NCI-H1092 (cell line): ENCODE measurements around the gene HOMEZ.
"Not testable (repeated sequence)": the region's sequence is repeated elsewhere in the genome, so short reads cannot be mapped to it uniquely, and the experiment has no call there.

Experiments used
- DNase-seq: peaks from one replicate; lab custom pipeline; 2025; lab: John Stamatoyannopoulos, UW

The HOMEZ gene, protein sequence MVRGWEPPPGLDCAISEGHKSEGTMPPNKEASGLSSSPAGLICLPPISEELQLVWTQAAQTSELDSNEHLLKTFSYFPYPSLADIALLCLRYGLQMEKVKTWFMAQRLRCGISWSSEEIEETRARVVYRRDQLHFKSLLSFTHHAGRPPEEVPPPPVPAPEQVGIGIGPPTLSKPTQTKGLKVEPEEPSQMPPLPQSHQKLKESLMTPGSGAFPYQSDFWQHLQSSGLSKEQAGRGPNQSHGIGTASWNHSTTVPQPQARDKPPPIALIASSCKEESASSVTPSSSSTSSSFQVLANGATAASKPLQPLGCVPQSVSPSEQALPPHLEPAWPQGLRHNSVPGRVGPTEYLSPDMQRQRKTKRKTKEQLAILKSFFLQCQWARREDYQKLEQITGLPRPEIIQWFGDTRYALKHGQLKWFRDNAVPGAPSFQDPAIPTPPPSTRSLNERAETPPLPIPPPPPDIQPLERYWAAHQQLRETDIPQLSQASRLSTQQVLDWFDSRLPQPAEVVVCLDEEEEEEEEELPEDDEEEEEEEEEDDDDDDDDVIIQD

DNA sequence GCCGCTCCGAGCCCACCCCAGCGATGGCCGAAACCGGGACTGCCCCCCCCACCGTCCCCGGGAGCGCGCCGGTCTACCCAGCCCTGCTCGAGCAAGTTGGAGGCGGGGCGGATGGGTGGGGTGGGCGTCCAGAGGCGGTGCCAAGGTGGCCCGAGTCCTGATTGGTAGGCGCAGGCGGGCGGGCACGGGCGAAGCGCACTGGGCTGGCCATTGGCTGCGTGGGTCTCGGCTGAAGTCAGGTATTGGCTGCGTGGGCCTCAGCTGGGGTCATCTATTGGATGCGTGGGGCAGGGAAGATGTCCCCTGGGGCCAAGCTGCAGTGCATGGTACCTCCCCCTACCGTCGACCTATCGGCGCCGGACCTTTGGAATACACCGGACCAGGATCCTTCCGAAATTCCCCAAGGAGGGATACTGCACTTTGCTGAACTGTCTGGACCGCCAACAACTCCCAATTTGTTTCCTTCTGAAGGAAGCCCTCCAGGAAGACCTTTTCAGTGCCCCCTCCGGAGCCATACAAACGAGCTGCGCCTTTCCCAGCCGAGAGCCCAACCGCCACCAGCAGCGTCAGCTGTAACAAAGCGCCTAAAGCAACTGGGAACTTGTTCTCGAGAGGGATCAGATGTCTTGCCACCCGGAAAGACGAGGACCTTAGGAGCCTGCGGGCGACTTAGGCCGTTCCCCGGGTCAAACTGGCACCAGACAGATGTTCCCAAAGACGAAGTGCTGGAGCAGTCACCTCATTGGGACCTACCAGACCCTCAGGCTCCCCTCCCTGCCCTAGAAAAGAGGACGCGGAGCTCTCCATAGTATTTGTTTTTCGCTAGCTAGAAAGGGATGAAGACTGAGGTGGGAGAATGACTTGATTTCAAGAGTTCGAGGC lies at the start of gene HOMEZ:
Gene HOMEZ, minus strand, starts transcription at position 113 of the 882 bp plus-strand sequence. CDS start 180 bp downstream, outside the sequence.
- DNase-seq = peak; percentile 98

DNA sequence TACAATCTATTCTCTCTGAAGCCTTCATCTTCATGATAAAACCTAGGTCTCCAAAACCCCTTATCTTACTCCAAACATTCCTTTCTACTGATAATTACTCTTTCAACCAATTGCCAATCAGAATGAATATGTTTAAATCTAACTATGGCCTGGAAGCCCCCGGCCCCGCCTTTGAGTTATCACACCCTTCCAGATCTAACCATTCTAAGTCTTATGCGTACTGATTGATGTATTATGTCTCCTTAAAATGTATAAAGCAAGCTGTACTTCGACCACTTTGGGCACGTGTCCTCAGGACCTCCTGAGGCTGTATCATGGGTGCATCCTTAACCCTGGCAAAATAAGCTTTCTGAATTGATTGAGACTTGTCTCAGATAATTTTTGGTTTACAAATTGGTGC lies 49.7 kb upstream of the HOMEZ start:
- DNase-seq = no peak

DNA sequence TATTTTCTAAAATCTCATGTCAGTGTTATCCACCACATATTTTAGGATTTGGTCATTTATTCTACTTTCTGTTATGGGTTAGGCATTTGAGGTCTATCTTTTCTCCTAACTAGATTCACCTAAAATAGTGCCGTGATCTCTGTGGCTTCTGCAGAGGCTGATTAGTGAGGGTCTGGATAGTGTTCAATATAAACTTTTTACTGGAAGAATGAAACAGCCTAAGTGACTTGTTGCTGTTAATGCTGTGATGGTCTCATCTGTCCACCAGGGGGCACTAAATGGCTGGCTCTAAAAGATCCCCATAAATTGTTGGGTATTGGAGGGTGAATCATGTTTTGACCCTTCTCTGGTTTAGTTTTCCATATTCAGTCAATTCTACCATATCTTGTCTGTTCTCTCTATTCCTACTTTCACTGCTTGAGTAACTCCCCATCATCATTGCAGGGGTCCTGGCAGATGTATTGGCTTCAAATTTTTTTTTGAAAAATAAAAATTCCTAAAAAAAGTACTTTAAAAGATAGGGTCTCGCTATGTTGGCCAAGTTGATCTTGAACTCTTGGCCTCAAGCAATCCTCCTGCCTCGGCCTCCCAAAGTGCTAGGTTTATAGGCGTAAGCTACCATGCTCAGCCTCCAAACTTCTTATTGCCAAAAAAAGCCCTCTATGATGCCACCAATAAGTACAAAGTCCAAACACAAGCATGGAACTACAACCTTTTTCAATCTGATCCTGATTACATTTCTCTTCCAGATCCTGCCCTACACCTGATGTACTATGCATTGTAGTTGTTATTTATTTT lies 42.2 kb upstream of the HOMEZ start:
- DNase-seq = peak; percentile 71

DNA sequence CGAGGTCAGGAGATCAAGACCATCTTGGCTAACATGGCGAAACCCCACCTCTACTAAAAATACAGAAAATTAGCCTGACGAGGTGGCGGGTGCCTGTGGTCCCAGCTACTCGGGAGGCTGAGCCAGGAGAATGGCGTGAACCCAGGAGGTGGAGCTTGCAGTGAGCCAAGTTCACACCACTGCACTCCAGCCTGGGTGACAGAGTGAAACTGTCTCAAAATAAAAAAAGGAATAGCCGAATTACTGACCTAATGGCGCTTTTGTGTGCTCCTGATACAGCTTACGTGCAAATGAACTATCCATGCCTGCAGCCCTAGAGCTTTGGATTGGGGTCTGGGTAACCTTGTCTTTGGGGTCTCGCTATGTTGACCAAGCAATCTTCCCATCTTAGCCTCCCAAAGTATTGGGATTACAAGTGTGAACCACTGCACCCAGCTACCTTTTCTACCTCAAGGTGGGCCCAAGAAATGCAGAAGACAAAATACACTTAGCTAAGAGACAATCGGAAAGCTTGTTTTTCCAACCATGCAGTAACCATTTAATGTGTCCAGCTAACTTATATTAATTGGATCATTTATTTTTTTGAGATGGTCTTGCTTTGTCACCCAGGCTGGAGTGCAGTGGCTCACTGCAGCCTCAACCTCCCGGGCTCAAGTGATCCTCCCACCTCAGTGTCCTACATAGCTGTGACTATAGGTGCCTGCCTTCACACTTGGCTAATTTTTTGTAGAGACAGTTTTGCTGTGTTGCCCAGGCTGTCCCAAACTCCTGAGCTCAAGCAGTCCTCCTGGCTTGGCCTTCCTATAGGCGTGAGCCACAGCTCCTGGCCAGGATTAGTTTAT lies 40.8 kb upstream of the HOMEZ start:
- no peak for DNase-seq

DNA sequence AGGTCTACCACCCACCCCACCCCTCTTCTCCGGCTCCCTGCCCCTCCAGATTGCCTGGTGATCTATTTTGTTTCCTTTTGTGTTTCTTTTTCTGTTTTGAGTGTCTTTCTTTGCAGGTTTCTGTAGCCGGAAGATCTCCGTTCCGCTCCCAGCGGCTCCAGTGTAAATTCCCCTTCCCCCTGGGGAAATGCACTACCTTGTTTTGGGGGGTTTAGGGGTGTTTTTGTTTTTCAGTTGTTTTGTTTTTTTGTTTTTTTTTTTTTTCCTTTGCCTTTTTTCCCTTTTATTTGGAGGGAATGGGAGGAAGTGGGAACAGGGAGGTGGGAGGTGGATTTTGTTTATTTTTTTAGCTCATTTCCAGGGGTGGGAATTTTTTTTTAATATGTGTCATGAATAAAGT lies 39.8 kb upstream of the HOMEZ start:
- DNase-seq = not testable (repeated sequence)

DNA sequence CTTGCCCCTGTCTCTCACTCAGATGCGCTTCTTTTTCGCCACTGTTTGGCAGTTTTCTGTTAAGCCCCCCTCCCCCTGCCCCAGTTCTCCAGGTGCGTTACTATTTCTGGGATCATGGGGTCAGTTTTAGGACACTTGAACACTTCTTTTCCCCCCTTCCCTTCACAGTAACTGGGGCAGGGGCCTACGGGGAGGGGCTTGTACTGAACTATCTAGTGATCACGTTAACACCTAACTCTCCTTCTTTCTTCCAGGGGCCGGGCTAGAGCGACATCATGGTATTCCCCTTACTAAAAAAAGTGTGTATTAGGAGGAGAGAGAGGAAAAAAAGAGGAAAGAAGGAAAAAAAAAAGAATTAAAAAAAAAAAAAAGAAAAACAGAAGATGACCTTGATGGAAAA lies 39.1 kb upstream of the HOMEZ start:
- no peak for DNase-seq

DNA sequence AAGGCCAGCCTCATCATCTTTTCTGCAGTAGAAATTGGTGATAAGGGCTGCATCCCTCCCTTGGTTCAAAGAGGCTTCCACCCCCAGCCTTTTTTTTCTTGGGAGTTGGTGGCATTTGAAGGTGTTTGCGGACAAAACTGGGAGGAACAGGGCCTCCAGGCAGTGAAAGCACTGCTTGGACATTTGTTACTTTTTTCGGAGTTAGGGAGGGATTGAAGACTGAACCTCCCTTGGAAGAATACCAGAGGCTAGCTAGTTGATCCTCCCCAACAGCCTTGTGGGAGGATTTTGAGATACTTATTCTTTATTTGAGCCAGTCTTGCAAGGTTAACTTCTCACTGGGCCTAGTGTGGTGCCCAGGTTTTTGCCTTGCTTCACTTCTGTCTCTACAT lies 38.5 kb upstream of the HOMEZ start:
- no peak for DNase-seq

DNA sequence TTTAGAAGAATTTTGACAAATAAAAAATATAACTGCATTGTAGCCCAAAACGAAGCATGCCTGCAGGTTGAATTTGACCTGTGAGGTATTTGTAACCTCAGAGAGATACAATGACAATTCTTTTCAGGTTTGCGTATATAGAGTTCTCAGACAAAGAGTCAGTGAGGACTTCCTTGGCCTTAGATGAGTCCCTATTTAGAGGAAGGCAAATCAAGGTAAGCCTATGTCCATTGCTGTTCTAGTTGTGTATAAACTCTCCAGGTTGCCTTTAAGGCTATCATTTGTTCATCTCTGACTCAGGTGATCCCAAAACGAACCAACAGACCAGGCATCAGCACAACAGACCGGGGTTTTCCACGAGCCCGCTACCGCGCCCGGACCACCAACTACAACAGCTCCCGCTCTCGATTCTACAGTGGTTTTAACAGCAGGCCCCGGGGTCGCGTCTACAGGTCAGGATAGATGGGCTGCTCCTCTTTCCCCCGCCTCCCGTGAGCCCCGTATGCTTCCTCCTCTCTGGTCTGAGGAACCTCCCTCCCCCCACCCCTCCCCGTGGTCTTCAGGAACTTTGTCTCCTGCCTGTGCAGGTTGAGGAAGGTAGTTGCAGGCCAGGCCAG lies 38.0 kb upstream of the HOMEZ start:
- no peak for DNase-seq

DNA sequence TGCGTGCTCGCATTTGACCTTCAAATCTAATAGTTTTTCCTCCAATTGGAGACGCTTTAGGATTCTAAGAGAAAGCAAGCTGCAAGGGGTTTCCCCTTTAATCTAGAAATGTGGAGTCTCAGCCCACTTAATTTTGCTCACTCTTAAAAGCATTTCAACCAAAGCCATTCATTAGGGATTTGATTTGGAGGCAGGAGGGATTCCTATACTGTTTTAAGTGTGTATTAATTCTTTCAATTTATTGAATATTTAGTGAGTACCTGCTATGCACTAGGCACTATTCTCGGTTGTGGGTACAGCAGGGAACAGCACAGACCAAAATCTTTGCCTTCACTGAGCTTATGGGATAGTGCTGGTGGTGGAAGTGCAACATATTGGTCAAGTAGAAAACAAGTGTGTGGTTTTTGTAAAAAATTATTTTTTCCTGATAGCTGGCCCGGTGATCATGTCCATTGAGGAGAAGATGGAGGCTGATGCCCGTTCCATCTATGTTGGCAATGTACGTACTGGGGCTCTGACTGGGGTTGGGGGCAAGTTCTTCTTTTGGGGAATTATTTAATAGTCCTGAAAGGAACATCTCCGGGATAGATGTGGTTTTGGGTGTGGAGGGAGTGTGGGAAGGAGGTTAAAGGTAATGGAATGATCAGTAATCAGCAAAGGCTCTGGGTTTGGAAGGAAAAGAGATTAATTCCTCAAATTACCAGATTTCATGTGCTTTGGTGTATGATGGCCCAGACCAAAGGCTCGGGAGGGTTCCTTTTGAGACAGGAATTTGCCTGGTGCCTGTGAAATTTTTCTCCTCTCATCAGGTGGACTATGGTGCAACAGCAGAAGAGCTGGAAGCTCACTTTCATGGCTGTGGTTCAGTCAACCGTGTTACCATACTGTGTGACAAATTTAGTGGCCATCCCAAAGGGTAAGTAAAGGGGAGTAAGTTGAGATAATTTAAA lies 36.9 kb upstream of the HOMEZ start:
- no peak for DNase-seq

DNA sequence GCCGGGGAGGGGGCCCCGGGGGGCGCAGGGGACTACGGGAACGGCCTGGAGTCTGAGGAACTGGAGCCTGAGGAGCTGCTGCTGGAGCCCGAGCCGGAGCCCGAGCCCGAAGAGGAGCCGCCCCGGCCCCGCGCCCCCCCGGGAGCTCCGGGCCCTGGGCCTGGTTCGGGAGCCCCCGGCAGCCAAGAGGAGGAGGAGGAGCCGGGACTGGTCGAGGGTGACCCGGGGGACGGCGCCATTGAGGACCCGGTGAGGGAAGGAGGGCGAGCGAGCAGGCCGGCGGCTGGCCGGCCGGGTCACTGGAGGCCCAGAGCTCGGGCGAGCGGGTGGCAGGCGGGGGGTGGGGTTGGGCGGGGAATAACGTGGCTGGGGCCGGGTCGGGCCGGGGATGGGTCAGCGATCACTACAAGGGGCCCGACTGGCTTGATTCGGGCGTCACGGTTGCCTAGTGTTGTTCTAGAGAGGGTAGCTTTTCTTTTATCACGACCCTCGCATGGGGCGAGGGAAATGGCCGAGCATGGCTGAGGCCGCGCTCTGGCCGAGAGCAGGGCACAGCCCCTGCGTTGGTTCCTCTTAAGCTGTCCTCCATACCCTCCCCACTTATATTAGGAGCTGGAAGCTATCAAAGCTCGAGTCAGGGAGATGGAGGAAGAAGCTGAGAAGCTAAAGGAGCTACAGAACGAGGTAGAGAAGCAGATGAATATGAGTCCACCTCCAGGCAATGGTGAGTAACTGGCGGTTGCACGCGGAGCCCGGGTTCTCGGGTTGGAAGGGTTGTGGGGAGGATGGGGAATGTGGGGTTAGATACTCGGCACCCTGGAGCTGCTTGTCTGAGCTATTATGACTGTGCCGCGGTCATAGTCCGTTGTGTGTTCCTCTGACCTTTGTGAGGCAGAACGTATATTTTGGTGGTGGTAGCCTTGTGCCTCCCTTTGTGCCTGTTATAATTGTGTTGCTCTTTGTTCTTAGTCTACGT lies 35.9 kb upstream of the HOMEZ start:
- DNase-seq = no peak

DNA sequence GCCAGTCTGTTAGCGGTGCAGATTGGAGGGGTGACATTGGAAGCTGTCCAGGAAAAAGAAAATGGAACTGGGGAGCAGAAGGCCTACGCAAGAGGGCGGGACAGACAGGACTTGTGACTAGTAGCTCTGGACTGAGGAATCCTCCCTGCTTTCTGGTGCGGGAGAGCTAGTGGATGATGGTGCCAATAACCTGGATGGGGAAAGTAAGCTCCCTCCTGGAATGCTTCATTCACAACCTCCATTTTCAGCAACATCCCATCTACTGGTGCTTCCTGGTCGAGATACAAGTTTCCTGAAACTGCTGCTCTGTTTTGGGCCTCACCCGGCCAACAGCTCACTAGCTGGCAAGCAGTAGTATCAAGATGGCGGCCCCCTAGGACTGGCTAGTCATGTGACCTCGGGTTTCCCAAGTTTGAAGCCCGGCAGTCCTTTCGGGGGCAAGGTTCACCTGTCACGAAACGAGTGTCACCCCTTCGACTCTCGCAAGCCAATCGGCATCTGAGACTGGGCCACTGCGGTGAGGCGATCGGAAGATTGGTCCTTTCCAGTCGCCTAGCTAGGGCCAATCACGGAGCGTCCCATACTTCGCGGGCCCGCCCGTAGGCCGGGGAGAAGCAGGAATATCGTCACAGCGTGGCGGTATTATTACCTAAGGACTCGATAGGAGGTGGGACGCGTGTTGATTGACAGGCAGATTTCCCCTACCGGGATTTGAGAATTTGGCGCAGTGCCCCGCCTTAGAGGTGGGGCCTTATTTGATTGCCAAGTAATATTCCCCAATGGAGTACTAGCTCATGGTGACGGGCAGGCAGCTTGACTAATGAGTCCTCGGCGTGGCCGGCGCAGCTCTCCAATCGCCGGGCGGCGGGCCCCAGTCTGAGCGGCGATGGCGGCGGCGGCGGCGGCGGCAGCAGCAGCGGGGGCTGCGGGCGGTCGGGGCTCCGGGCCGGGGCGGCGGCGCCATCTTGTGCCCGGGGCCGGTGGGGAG lies 34.9 kb upstream of the HOMEZ start, which contains the start of gene PABPN1:
Gene PABPN1, plus strand, starts transcription at position 874 of the 988 bp plus-strand sequence. Its CDS starts 13 bp downstream, at position 887.
- peak; percentile 100 for DNase-seq

DNA sequence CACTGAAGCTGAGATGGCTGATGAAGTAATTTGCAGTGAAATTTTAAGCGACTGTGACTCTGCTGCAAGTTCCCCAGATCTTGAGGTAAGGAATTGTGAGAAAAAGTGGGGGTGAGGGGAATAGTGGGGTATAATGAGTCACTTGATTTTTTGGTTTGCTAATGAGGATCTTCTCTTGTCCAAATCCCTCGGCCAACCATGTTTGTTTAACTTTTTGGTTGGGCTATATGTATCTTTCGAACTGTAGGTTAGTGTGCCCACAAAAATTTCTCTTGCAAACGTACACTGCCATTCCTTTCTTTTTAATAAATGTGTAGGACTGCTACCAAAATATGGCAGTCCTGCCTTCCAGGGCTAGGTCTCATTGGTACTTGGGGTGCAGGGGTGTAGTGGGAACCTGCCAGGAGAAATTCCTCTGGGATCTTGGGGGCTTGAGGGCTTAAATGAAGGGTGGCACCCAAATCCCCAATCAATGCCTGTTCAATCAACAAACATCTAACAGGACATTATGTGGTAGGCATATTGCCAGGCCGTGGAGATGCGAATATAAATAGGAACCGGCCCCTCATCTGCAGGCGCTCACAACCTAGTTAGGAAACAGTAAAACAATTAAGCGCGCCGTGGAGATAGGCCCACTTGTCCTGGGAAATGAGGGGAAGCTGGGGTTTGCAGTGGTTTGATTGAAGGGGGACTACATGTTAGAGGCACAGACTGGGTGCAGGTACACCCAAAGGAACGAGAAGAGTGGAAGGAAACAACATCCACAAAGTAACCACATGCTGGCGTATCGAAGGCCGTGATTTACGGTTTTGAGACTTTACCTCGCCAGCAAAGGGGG lies 34.0 kb upstream of the HOMEZ start:
- no peak for DNase-seq

DNA sequence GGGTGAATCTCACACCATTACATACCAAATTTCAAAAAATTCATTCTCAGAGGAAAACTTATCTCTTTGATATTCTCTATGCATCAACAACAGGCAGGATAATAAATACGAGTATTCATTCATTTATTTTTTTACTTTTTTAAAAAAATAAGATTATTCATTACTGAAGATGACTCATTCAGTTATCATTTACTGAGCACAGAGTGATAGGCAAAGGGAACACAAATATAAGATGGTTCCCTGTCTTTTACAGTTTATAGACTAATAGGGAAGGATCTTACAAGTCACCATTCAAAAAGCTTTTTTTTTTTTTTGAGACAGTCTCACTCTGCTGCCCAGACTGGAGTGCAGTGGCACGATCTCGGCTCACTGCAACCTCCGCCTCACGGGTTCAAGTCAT lies 30.4 kb upstream of the HOMEZ start:
- DNase-seq = no peak

DNA sequence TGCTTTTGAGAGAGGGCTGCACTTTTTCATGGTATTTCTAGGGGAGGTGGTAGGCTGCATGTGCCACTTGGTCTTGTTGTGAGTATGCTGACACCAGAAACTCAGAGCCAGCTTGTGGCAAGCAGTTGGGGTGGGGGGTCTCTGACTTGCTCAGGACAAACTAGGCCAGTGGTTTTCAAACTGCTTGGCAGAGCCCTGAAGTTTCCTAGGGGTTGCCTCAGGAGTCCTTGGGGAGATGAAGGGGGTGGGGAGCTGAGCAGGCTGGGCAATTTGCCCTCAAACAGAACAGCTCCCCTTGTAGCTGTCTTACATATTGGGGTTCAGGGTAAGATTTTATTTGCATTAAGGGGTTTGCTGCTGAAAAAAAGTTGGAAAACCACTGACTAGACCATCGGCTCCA lies 24.6 kb upstream of the HOMEZ start:
- no peak for DNase-seq

DNA sequence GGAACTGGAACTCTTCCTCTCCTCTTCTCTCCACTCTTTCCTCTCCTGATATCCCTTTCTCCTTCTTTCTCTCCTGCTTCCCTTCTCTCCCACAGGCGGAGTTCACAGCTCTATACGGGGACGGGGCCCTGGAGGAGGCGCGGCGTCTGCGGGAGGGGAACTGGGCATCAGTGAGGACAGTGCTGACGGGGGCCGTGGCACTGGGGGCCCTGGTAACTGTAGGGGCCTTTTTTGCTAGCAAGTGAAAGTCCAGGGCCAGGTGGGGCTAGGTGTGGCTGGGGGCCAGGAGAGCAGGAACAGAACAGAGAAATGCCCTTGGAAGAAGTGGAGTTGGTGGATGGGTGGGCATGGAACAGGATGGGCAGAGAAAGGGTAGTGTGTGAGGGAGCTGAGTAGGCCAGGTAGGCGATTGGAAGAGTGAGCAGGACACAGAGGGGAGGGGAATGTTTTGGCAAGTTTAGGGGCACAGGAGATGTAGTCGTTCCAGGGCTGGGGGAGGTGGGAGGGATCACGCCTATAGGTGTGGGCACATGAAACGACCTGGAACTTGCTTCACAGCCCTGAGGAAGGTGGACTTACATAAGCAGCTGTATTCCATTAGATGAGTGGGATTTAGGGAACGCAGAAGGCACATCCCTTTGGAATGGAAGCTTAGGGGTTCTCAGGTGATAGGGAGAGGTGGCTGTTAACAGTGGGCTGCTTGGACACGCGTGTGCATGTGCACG lies 23.0 kb upstream of the HOMEZ start:
- DNase-seq = no peak
